ENCODE data around the gene BCR.

BCR gene

DNA sequence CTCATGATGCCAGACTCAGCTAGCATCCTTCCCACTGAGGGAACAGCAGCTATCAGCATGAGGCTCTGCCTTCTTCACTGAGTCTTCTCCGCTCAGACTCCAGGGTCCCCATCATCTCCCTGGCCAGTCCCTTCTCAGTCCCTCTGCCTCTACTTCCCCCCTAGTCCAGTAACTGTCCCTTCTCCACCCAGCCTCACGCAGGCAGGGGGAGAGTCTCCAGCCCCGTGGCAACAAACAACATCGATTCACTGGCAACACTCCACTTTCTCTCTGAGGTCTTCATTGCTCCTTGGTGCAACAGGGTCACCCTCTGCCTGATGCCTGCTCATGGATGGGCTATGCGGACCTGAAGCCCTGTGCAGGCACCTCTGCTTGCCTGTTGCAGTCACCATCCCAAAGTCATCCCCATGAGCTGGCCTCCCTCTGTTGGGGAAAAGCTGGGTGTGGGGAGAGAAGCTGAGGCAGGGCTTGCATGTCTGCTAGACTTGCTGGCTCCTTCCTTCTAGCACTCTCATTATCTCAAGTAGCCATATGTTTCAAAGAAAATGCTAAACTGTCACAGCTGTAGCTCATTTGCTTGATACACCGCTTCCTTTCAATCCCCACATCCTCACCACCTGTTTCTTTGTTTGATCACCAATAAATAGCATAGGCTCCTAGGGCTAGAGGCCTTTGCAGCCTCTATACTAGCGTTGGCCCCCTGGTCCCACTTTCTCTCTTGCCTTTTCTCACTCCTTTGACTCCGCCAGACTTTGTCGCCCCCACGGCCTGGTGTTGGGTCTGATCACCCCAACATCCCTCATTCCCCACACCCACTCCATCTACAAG is 4.3 kb upstream of the BCR start:
- DNase-seq (ENCODE audit: low spot score) = no peak

DNA sequence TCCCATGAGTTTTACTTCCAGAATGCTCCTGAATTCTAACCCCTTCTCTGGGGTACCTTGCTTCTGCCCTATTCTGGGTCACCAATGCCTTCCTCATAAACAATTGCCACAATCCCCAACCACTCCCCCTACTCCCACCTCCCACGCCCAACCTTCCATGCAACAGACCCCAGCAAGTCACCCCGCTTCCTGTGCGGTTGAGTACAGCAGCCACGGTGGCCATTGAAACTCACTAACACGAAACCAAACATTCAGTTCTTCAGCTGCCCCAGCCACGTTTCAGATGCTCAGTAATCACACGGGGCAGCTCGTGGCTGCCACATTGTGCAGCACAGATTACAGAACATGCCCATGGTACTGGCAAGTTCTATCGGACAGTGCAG is 3.7 kb upstream of the BCR start:
- no peak for DNase-seq (ENCODE audit: low spot score)

GRCh38 chr22:23177197-23177596 is 3.1 kb upstream of the BCR start:
- no peak for DNase-seq (ENCODE audit: low spot score)

DNA sequence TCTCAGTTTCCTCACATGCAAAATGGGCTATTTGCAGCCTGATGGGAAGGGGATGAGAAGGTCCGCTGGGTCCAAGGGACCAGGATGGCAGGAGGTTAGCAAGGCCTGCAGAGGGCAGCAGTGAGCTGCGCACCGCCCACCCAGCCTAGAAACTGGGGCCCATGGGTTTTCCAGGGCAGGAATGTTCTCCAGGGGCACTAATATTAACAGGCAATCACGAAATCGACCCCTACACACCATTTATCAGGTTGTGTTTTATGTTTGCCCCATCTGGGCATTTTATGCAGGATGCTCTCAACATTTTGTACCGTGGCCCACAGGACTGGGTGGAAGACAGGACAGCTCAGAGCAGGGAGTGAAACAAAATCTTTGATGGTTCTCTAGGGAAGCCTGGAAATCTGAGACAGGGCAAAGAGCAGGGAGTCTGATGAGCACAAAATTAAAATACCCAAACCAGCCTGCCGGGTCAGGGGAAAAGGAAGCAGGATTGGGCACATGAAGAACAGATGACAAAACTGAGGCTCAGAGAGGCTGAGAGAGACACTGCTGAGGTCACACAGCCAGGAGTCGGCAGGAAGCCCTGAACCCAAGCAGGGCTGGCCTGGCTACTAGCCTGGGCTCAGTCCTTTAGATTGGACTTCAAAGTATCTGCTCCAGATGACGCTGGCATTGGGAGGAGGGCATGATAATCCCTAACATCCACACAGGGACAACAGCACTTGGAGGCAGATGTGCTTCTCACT is 1.6 kb upstream of the BCR start:
- peak; percentile 68 for DNase-seq (ENCODE audit: low spot score)

- DNase-seq (ENCODE audit: low spot score) = no peak
These were observed 669 bp upstream of the BCR start for GRCh38 chr22:23179381-23180299.

DNA sequence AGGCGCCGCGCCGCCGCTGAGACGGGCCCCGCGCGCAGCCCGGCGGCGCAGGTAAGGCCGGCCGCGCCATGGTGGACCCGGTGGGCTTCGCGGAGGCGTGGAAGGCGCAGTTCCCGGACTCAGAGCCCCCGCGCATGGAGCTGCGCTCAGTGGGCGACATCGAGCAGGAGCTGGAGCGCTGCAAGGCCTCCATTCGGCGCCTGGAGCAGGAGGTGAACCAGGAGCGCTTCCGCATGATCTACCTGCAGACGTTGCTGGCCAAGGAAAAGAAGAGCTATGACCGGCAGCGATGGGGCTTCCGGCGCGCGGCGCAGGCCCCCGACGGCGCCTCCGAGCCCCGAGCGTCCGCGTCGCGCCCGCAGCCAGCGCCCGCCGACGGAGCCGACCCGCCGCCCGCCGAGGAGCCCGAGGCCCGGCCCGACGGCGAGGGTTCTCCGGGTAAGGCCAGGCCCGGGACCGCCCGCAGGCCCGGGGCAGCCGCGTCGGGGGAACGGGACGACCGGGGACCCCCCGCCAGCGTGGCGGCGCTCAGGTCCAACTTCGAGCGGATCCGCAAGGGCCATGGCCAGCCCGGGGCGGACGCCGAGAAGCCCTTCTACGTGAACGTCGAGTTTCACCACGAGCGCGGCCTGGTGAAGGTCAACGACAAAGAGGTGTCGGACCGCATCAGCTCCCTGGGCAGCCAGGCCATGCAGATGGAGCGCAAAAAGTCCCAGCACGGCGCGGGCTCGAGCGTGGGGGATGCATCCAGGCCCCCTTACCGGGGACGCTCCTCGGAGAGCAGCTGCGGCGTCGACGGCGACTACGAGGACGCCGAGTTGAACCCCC is 798 bp downstream of the BCR start:
- DNase-seq (ENCODE audit: low spot score) = no peak

DNA sequence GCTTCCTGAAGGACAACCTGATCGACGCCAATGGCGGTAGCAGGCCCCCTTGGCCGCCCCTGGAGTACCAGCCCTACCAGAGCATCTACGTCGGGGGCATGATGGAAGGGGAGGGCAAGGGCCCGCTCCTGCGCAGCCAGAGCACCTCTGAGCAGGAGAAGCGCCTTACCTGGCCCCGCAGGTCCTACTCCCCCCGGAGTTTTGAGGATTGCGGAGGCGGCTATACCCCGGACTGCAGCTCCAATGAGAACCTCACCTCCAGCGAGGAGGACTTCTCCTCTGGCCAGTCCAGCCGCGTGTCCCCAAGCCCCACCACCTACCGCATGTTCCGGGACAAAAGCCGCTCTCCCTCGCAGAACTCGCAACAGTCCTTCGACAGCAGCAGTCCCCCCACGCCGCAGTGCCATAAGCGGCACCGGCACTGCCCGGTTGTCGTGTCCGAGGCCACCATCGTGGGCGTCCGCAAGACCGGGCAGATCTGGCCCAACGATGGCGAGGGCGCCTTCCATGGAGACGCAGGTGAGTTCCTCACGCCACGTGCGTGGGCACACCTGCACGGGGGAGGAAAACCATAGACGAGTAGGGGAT is 1.5 kb downstream of the BCR start:
- no peak for DNase-seq (ENCODE audit: low spot score)

- no peak for DNase-seq (ENCODE audit: low spot score)
These were observed 2.2 kb downstream of the BCR start for GRCh38 chr22:23182309-23183060.

DNA sequence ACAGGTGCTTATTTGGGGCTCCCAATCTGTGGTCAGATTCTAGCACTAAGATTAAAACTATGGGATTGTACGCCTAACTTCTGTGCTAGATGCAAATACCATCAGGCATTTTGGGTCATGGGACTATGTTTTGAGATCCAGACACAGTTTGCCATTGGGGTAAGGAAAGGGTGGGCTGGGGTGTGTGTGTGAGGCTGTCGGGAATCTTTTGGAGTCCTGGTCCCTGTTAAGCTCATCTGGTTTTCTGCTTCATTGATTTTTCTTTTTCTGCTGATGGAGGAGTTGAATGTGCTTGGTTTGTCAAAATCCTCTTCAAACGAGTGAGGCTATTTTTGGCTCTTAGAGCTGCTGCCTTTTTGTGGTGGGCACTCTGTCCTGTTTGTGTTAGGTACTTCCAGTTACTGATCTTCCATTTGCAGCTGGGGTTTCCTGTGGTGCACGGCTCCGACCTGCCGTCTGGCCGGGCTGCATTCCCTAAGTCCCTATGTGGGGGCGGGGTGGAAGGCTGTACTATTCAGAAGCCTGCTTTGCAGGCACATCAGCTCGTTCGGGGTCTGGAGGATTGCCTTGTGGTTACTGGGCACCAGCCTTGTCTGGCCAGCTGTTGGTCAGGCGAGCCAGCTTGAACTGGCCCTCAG is 2.9 kb downstream of the BCR start:
- DNase-seq (ENCODE audit: low spot score) = peak; percentile 48

DNA sequence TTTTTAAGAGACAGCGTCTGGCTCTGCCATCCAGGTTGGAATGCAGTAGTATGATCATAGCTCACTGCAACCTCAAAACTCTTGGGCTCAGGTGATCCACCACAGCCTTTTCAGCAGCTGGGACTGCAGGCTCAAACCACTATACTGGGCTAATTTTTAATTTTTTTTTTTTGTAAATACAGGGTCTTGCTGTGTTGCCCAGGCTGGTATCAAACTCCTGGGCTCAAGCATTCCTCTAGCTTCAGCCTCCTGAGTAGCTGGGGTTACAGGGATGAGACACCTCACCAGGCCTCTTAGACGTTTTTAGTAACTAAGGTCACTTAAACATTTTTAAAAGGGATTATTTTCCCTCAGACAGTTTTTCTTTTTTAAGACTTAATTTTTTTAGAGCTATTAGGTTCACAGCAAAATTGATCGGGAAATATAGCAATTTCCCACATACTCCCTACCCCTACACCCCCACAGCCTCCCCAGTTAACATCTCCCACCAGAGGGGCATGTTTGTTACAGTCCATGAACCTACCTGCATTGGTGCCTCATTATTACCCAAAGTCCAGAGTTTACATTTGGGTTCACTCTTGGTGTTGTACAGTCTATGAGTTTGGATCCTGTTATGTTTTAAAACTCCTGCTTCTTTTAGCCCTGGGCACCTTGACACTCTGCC is 3.9 kb downstream of the BCR start:
- no peak for DNase-seq (ENCODE audit: low spot score)

GRCh38 chr22:23184764-23185113 is 4.4 kb downstream of the BCR start:
- no peak for DNase-seq (ENCODE audit: low spot score)

DNA sequence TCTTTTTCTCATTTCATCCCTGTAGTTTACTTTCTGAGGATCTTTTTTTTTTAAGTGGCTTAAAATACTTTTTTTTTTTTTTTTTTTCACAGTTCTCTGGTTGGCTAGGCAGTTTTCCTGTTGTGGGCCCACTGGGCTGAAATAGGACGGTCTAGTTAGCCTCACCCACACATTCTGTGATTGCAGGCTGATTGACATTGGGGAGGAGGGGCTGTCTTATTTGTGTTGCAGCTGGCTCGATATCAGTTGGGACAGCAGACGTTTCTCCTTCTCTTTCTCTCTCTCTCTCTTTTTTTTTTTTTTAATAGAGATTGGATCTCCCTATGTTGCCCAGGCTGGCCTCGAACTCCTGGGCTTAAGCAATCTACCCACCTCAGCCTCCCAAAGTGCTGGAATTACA is 6.9 kb downstream of the BCR start:
- no peak for DNase-seq (ENCODE audit: low spot score)

GRCh38 chr22:23187871-23188700 is 7.8 kb downstream of the BCR start:
- DNase-seq (ENCODE audit: low spot score) = no peak

GRCh38 chr22:23190526-23190925 is 10.2 kb downstream of the BCR start:
- DNase-seq (ENCODE audit: low spot score) = no peak

DNA sequence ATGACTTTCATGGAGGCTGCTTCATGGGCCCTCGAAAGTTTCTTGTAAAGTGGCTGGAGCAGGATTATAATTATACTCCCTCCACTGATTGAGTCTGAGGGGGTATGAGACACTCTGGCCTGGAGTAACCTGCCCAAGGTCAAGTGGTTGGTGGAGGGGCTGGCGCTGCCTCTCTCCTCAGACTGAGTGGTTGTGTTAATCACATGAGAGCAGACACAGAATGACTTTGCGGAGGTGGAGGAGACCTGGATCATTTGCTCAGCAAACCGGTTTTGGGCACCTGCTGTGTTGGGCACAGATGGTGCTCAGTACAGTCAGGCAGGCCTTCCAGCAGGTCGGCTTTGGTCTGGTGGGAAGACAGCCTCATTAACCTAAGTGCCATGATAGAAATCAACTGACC is 11.8 kb downstream of the BCR start:
- DNase-seq (ENCODE audit: low spot score) = no peak

- no peak for DNase-seq (ENCODE audit: low spot score)
These were observed 12.2 kb downstream of the BCR start for GRCh38 chr22:23192558-23192957.

DNA sequence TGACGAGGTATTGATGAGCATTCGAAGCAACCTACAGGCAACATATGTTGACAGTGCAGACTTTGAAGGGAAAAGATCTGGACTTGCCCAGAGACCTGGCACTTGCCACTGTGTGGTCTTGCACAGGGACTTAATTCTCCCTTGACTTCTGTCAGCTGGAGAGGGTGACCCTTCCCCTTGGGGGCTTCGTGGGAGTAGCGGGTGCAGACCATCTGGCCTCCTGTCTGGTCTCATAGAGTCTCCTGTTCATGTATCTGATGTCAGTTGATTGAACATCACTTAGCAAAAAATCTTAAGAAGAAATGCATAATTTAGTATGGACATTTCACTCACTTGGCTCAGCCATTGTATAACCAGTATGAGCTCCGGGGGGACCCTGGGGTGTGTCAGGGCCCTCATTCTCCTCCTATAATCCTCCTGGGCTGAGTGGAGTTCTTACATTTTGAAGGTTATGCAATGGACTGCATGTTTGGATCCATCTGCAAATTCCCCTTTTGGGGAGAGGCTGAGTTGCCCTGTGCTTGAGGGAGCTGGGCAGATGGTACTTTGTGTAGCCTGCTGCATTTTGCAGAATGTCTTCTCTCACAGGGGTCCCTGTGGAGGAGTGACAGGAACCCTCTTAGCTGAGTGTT is 13.0 kb downstream of the BCR start:
- DNase-seq (ENCODE audit: low spot score) = no peak

DNA sequence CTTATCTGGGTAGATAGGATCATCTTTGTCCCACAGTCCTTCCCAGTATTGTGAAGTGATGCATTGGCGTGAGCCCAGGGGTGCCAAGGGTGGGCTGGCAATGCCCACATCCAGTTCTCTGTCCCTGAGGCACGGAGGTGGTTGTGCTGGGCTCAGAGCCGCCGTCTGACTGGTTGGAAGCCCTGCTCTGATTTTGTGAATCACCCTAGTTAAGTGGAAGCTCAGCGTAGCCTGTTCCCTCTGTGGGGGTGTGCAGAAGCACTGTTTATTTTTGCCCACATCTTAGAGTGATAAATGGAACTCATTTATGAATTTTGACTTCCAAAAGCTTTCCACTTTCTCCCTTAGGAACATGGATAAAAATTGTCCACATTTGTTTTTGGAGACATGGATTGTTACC is 13.6 kb downstream of the BCR start:
- DNase-seq (ENCODE audit: low spot score) = no peak

Data from SK-N-DZ (cell line).